ENCODE data around the gene FANCC. TPM values are rescaled to one million over a fixed set of nuclear protein-coding genes. Genes with fewer than 3 reads are reported as not detected.
"Not testable (repeated sequence)": the region's sequence is repeated elsewhere in the genome, so short reads cannot be mapped to it uniquely, and the experiment has no call there.

FANCC gene
- total and polyA plus RNA-seq, 2 of the 13 experiments (the other 11 are each of a cell fraction or from before 2014, with no cell fraction given): 7.4 to 8.6 TPM

DNA sequence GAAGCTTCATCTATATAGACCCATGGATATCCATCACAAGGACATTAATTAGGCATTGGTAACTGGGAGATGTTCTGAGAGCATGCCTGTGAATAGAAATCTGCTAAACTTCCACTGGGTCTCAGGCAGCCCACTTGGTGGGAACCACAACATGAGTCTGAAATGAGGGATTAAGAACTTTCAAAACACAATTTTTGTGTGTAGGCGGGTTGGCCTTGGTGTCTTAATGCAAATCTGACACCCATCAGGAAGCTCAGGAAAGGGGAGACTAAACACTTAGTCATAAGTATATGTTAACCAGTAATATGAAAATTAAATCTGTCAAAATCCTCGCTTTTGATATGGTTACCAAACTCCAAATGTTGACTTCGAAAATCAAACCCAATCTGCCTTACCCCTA, 113.2 kb downstream of the FANCC start (continued):
- TF ChIP-seq, protein P1, sequence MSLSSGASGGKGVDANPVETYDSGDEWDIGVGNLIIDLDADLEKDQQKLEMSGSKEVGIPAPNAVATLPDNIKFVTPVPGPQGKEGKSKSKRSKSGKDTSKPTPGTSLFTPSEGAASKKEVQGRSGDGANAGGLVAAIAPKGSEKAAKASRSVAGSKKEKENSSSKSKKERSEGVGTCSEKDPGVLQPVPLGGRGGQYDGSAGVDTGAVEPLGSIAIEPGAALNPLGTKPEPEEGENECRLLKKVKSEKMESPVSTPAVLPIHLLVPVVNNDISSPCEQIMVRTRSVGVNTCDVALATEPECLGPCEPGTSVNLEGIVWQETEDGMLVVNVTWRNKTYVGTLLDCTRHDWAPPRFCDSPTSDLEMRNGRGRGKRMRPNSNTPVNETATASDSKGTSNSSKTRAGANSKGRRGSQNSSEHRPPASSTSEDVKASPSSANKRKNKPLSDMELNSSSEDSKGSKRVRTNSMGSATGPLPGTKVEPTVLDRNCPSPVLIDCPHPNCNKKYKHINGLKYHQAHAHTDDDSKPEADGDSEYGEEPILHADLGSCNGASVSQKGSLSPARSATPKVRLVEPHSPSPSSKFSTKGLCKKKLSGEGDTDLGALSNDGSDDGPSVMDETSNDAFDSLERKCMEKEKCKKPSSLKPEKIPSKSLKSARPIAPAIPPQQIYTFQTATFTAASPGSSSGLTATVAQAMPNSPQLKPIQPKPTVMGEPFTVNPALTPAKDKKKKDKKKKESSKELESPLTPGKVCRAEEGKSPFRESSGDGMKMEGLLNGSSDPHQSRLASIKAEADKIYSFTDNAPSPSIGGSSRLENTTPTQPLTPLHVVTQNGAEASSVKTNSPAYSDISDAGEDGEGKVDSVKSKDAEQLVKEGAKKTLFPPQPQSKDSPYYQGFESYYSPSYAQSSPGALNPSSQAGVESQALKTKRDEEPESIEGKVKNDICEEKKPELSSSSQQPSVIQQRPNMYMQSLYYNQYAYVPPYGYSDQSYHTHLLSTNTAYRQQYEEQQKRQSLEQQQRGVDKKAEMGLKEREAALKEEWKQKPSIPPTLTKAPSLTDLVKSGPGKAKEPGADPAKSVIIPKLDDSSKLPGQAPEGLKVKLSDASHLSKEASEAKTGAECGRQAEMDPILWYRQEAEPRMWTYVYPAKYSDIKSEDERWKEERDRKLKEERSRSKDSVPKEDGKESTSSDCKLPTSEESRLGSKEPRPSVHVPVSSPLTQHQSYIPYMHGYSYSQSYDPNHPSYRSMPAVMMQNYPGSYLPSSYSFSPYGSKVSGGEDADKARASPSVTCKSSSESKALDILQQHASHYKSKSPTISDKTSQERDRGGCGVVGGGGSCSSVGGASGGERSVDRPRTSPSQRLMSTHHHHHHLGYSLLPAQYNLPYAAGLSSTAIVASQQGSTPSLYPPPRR (CRISPR knock-in tag; IDR thresholded peaks at IDR 0.05; ENCODE audit: borderline replicate concordance): no peak
- TF ChIP-seq ZNF564 (CRISPR knock-in tag; IDR thresholded peaks at IDR 0.05) (no peak), ZNF709 (CRISPR knock-in tag; IDR thresholded peaks at IDR 0.05) (no peak)
- TF ChIP-seq, protein P2, sequence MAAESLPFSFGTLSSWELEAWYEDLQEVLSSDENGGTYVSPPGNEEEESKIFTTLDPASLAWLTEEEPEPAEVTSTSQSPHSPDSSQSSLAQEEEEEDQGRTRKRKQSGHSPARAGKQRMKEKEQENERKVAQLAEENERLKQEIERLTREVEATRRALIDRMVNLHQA (CRISPR knock-in tag; IDR thresholded peaks at IDR 0.05): no peak
- TF ChIP-seq, protein P3, sequence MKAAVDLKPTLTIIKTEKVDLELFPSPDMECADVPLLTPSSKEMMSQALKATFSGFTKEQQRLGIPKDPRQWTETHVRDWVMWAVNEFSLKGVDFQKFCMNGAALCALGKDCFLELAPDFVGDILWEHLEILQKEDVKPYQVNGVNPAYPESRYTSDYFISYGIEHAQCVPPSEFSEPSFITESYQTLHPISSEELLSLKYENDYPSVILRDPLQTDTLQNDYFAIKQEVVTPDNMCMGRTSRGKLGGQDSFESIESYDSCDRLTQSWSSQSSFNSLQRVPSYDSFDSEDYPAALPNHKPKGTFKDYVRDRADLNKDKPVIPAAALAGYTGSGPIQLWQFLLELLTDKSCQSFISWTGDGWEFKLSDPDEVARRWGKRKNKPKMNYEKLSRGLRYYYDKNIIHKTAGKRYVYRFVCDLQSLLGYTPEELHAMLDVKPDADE (CRISPR knock-in tag; IDR thresholded peaks at IDR 0.05): no peak
- TF ChIP-seq, protein P4, sequence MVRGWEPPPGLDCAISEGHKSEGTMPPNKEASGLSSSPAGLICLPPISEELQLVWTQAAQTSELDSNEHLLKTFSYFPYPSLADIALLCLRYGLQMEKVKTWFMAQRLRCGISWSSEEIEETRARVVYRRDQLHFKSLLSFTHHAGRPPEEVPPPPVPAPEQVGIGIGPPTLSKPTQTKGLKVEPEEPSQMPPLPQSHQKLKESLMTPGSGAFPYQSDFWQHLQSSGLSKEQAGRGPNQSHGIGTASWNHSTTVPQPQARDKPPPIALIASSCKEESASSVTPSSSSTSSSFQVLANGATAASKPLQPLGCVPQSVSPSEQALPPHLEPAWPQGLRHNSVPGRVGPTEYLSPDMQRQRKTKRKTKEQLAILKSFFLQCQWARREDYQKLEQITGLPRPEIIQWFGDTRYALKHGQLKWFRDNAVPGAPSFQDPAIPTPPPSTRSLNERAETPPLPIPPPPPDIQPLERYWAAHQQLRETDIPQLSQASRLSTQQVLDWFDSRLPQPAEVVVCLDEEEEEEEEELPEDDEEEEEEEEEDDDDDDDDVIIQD (CRISPR knock-in tag; IDR thresholded peaks at IDR 0.05; ENCODE audit: low read depth): no peak
- TF ChIP-seq, protein P5, sequence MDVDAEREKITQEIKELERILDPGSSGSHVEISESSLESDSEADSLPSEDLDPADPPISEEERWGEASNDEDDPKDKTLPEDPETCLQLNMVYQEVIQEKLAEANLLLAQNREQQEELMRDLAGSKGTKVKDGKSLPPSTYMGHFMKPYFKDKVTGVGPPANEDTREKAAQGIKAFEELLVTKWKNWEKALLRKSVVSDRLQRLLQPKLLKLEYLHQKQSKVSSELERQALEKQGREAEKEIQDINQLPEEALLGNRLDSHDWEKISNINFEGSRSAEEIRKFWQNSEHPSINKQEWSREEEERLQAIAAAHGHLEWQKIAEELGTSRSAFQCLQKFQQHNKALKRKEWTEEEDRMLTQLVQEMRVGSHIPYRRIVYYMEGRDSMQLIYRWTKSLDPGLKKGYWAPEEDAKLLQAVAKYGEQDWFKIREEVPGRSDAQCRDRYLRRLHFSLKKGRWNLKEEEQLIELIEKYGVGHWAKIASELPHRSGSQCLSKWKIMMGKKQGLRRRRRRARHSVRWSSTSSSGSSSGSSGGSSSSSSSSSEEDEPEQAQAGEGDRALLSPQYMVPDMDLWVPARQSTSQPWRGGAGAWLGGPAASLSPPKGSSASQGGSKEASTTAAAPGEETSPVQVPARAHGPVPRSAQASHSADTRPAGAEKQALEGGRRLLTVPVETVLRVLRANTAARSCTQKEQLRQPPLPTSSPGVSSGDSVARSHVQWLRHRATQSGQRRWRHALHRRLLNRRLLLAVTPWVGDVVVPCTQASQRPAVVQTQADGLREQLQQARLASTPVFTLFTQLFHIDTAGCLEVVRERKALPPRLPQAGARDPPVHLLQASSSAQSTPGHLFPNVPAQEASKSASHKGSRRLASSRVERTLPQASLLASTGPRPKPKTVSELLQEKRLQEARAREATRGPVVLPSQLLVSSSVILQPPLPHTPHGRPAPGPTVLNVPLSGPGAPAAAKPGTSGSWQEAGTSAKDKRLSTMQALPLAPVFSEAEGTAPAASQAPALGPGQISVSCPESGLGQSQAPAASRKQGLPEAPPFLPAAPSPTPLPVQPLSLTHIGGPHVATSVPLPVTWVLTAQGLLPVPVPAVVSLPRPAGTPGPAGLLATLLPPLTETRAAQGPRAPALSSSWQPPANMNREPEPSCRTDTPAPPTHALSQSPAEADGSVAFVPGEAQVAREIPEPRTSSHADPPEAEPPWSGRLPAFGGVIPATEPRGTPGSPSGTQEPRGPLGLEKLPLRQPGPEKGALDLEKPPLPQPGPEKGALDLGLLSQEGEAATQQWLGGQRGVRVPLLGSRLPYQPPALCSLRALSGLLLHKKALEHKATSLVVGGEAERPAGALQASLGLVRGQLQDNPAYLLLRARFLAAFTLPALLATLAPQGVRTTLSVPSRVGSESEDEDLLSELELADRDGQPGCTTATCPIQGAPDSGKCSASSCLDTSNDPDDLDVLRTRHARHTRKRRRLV (CRISPR knock-in tag; IDR thresholded peaks at IDR 0.05): no peak

DNA sequence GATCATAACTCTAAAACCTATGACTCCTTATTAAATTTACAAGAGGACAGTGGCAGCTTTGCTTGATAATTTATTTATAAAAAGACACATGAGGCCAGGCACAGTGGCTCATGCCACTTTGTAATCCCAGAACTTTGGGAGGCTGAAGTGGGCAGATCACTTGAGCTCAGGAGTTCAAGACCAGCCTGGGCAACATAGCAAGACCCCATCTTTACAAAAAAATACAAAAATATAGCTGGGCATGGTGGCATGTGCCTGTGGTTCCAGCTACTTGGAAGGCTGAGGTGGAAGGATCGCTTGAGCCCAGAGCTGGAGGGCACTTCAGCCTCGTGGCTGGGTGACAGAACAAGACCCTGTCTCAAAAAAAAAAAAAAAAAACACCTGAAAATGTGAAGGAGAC, 114.5 kb downstream of the FANCC start:
- ATAC-seq; BruUV-seq (replicated peaks); H3K4me2 ChIP-seq (ENCODE audit: low read depth, low read length); H4K20me1 ChIP-seq (ENCODE audit: insufficient read depth, low read length); H3K4me1 ChIP-seq (ENCODE audit: insufficient read depth, low read length); H3K9me3 ChIP-seq (ENCODE audit: low read length); H3K27ac ChIP-seq (ENCODE audit: extremely low read length, insufficient read depth, low read length); POLR2A ChIA-PET; FAIRE-seq; DNase-seq (ENCODE audit: low spot score); CTCF ChIA-PET (ENCODE audit: low intra/inter-chr PET ratio, low total read pairs); H3K79me2 ChIP-seq (ENCODE audit: insufficient read depth, low read length); in situ Hi-C loops (cut with HindIII; ENCODE audit: extremely low pct_ligation_motif_present, low pct_unique_long_range_greater_than_20kb); H3K4me3 ChIP-seq (replicated peaks in 1 of 3; ENCODE audit: insufficient read depth in 1 of 3, low read depth in 2 of 3, low read length in 3 of 3); intact Hi-C loops (cut with micrococcal nuclease; ENCODE audit: unreplicated experiment); H3K36me3 ChIP-seq (replicated peaks in 1 of 2; ENCODE audit: control insufficient read depth in 1 of 2, insufficient read depth in 2 of 2, low read length in 2 of 2); H3K27me3 ChIP-seq (ENCODE audit: control insufficient read depth in 1 of 2, insufficient read depth in 2 of 2, low read length in 2 of 2); H2AFZ ChIP-seq (ENCODE audit: low read length); H3K9ac ChIP-seq (ENCODE audit: insufficient read depth, low read depth, low read length): not testable (repeated sequence)
- WGBS (ENCODE audit: low lambda C conversion rate): 97% methylated on average over 2 of the region's 2 CpGs
